ENCODE measurements around the gene GLTP. TPM values are rescaled to one million over a fixed set of nuclear protein-coding genes. Genes with fewer than 3 reads are reported as not detected.

Gene GLTP
- total RNA-seq, 2 donors from 2014 or later: 95.0 to 128 TPM

DNA sequence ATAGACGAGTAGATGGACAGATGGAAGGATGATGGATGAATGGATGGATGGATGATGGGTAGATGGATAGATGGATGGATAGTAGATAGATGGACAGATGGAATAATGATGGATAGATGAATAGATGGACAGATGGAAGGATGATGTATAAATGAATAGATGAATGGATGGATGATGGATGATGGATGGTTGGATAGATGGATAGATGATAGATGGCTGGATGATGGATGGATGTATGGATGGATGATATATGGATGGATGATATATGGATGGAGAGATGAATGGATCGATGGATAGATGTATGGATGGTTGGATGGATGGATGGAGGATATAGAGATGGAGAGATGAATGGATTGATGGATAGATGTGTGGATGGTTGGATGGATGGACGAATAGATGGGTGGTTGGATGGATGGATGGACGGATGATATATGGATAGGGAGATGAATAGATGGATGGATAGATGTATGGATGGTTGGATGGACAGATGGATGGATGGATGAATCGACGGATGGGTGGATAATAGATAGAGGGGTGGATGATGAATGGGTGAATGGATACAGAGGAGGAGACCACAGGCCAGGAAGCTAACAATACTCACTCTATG lies 66.4 kb downstream of the GLTP start:
- intact Hi-C loops (cut with DNase I, micrococcal nuclease): no loop called here
- ATAC-seq (no peak), DNase-seq (no peak)

DNA sequence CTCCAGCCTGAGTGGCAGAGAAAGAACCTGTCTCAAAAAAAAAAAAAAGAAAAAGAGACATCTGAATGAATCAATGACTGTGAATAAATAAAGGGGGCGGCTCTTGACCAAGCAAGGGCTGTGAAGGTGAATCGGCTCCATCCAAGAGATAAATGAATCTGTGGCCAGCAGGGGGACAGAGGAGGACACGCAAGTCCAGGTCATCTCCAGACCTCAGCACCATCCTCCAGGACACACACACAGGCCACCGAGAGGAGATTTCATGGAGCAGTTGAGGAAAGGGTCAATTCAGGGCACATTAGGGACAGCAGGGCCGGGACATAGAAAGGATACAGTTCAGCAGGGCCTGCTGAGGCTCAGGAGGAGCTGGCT lies 68.7 kb downstream of the GLTP start:
- intact Hi-C loops (cut with DNase I, micrococcal nuclease): no loop called here
- ATAC-seq: no peak
- DNase-seq: no peak

GRCh38 chr12:109810954-109811623 lies 69.3 kb downstream of the GLTP start:
- intact Hi-C loops (cut with DNase I, micrococcal nuclease): no loop called here
- DNase-seq: no peak
- ATAC-seq: no peak

DNA sequence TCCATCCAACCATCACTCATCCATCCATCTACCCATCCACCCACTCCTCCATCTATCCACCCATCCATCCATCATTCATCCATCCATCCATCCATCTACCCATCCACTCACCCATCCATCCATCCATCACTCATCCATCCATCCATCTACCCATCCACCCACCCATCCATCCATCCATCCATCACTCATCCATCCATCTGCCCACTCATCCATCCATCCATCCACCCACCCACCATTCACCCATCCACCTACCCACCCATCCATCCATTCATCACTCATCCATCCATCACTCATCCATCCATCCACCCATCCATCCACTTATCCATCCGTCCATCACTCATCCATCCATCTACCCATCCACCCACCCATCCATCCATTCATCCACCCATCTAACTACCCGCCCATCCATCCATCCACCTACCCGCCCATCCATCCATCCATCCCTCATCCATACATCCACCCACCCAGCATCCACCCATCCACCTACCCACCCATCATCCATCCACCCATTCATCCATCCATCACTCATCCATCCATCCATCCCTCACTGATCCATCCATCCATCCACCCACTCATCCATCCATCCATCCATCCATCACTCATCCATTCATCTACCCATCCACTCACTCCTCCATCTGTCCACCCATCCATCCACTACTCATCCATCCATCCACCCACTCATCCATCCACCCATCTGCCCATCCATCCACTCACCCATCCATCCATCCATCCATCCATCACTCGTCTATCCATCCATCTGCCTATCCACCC lies 71.3 kb downstream of the GLTP start:
- ATAC-seq (no peak), DNase-seq (no peak)
- intact Hi-C loops (cut with DNase I, micrococcal nuclease): loop anchor here in 1 of 2 donors (5.0 kb wide), 1 partner anchor 38 kb away; no protein-coding TSS in a partner anchor

- no peak for DNase-seq
- no peak for ATAC-seq
- intact Hi-C loops (cut with DNase I, micrococcal nuclease): loop anchor here in 1 of 2 donors (5.0 kb wide), 1 partner anchor 39 kb away; no protein-coding TSS in a partner anchor
Measured at GRCh38 chr12:109807954-109808643, 72.2 kb downstream of the GLTP start.

- peak; percentile 75 for ATAC-seq
- intact Hi-C loops (cut with DNase I, micrococcal nuclease): loop anchor here in 1 of 2 donors (5.0 kb wide), 1 partner anchor 42 kb away; no protein-coding TSS in a partner anchor
- peak; percentile 36 to 64 for DNase-seq
Measured at GRCh38 chr12:109804820-109805761, 75.2 kb downstream of the GLTP start.

DNA sequence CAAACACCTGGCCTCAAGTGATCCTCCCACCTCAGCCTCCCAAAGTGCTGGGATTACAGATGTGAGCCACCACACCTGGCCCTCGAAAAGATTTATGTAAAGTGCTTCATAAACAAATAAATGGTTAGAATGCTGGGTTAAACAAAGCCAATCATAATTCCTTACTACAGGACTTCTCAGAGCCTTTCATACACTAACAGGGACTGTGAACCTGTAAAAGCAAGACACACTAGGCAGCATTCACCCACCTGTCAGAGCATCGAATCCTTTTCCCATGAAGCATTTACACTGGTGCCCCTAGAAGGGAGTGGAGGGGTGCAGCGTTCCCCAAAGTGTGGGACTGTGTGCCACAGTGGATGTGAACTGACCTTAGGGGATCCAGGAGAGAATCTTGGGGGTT lies 76.7 kb downstream of the GLTP start:
- no peak for ATAC-seq
- intact Hi-C loops (cut with DNase I, micrococcal nuclease): no loop called here
- no peak for DNase-seq

GRCh38 chr12:109802828-109803227 lies 77.5 kb downstream of the GLTP start:
- intact Hi-C loops (cut with DNase I, micrococcal nuclease): no loop called here
- DNase-seq (no peak), ATAC-seq (no peak)

Small RNAs within 50 kb of the gene (microRNA-seq; reads per million reads assigned to microRNA genes)
- gene MIR4497: 0 reads per million in 2 donors

Other genes starting within 250 kb of the GLTP start
- 1 to 10 TPM; 3.0 to 4.7 TPM for gene FAM222A, start 166.7 kb downstream of the GLTP start, total RNA-seq
- gene TRPV4, start 47.1 kb downstream of the GLTP start, total RNA-seq: under 1 TPM; 0.09 to 0.36 TPM
- 10 to 100 TPM; 15.0 to 17.2 TPM for gene TCHP, start 19.7 kb upstream of the GLTP start, total RNA-seq
- 10 to 100 TPM; 29.0 to 31.4 TPM for gene GIT2, start 115.8 kb upstream of the GLTP start, total RNA-seq
- 10 to 100 TPM; 65.3 to 68.3 TPM for gene ANKRD13A, start 118.9 kb upstream of the GLTP start, total RNA-seq
- gene C12orf76, start 168.0 kb upstream of the GLTP start, total RNA-seq: 1 to 10 TPM; 5.5 to 7.8 TPM
- 1 to 10 TPM; 4.8 to 5.1 TPM for gene IFT81, start 243.8 kb upstream of the GLTP start, total RNA-seq

Measured in left colon (tissue), 2 donors.